ENCODE data around the gene SRR.

GRCh38 chr17:2262135-2262587 lies 41.6 kb upstream of the SRR start:
- TF ChIP-seq CTCF (IDR thresholded peaks at IDR 0.05; ENCODE audit: poor library complexity, severe bottlenecking), result no peak
- no peak for TF ChIP-seq SMC3 (conservative IDR thresholded peaks at IDR 0.05; ENCODE audit: poor library complexity)
- no peak for TF ChIP-seq MXI1 (conservative IDR thresholded peaks at IDR 0.05; ENCODE audit: poor library complexity, severe bottlenecking)
- no peak for TF ChIP-seq REST (IDR thresholded peaks at IDR 0.05; ENCODE audit: borderline replicate concordance)
- TF ChIP-seq POLR2AphosphoS5 (IDR thresholded peaks at IDR 0.05), result no peak
